Esophagus muscularis mucosa (tissue), 4 donors: Measurements from ENCODE around the gene DNM3.

Source experiments
- CTCF ChIP-seq, 3 experiments: fragments of 200-600 bp in 2 of 3; fragments of 450-650 bp in 1 of 3; sonication (generic) in 2 of 3; IDR thresholded peaks; one replicate each; pipeline ENCODE4 v1.5.1; 2017 to 2019; ENCODE audit warnings: antibody characterized with exemption in 3 of 3, mild to moderate bottlenecking in 2 of 3, moderate library complexity in 1 of 3
- EP300 ChIP-seq: sonication (generic); formaldehyde crosslinking; IDR thresholded peaks from one replicate; pipeline ENCODE4 v1.6.1; 2017; ENCODE audit warnings: antibody characterized with exemption
- POLR2A ChIP-seq: fragments of 450-650 bp; IDR thresholded peaks from one replicate; pipeline ENCODE4 v1.6.1; 2017; ENCODE audit warnings: antibody characterized with exemption, moderate library complexity, mild to moderate bottlenecking, low read depth
- POLR2AphosphoS5 ChIP-seq, 2 donors: sonication (generic); formaldehyde crosslinking; IDR thresholded peaks; one replicate each; pipeline ENCODE4 v1.6.1; 2017; ENCODE audit warnings: antibody characterized with exemption in 2 of 2

DNA sequence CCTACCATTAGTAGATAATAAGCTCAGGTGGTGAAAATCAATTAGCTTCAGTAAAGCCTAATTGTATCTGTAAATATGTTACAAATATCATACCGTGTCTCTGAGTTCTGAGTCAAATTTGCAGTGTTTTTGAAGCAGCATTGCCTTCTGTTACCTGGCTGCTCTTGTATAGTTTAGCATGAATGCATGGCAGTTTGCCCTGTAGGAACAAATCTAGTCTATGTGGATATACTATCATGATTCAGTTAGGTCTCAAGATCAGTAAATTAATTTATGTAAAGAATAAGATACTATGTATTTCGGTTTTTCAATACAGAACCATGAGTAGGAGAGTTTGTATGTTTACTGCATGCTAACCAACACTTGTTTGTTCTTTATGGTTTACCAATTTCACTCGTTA, 338.6 kb downstream of the DNM3 start:
- no peak for TF ChIP-seq CTCF (IDR thresholded peaks at IDR 0.05)
- TF ChIP-seq POLR2AphosphoS5 (IDR thresholded peaks at IDR 0.05) = no peak
- TF ChIP-seq EP300 = no peak
- no peak for TF ChIP-seq POLR2A
